GM12878 (cell line): ENCODE results near the gene GLIPR2.

Experiments used
- EED ChIP-seq: sonication (generic); IDR thresholded peaks from 2 replicates; pipeline ENCODE4 v1.6.1; 2016; ENCODE audit warnings: antibody characterized with exemption, low read depth
- GABPA ChIP-seq: IDR thresholded peaks from 2 replicates; pipeline ENCODE4 v1.6.1; 2014; ENCODE audit warnings: antibody characterized with exemption, low read depth, mild to moderate bottlenecking, inconsistent platforms
- MYC ChIP-seq: IDR thresholded peaks from 2 replicates; pipeline ENCODE4 v1.6.1; 2011; ENCODE audit warnings: mild to moderate bottlenecking, low read length, moderate library complexity, inconsistent platforms; ENCODE audit not compliant: insufficient read depth, insufficient replicate concordance, insufficient read length, severe bottlenecking
- POLR2A ChIP-seq: IDR thresholded peaks from 2 replicates; pipeline ENCODE4 v1.6.1; 2011; ENCODE audit warnings: low read depth, mild to moderate bottlenecking, low read length
- RAD21 ChIP-seq: IDR thresholded peaks from 2 replicates; pipeline ENCODE4 v1.6.1; 2011; ENCODE audit warnings: mild to moderate bottlenecking, low read depth, low read length, moderate library complexity; ENCODE audit not compliant: insufficient read depth
- RFX5 ChIP-seq: IDR thresholded peaks from 2 replicates; pipeline ENCODE4 v1.6.1; 2011; ENCODE audit warnings: low read depth, low read length, improper control_type of control experiment
- TCF12 ChIP-seq: IDR thresholded peaks from 2 replicates; pipeline ENCODE4 v1.6.1; 2011; ENCODE audit warnings: low read depth, mild to moderate bottlenecking, low read length
- YY1 ChIP-seq: IDR thresholded peaks from 2 replicates; pipeline ENCODE4 v1.6.1; 2011; ENCODE audit warnings: low read depth, mild to moderate bottlenecking, low read length
- TF ChIP-seq, protein P1 (sequence below): fragments of 450-650 bp; formaldehyde crosslinking; IDR thresholded peaks from 2 replicates; pipeline ENCODE4 v1.4.0; 2022; ENCODE audit warnings: mild to moderate bottlenecking, moderate library complexity
- TF ChIP-seq, protein P2 (sequence below), 3 experiments: IDR thresholded peaks in 2 of 3; conservative IDR thresholded peaks in 1 of 3; 2 replicates each; pipeline ENCODE4 v1.5.1; 2011; ENCODE audit warnings: low read depth in 3 of 3, low read length in 3 of 3, mild to moderate bottlenecking in 3 of 3, control low read depth in 2 of 3, moderate library complexity in 2 of 3, inconsistent platforms in 1 of 3, mixed read lengths in 1 of 3; ENCODE audit not compliant: control insufficient read depth in 2 of 3, insufficient read depth in 1 of 3; ENCODE audit errors: extremely low read depth in 1 of 3
- TF ChIP-seq, protein P3 (sequence below): IDR thresholded peaks from 2 replicates; pipeline ENCODE4 v1.6.1; 2012; ENCODE audit warnings: mild to moderate bottlenecking, low read depth, low read length

DNA sequence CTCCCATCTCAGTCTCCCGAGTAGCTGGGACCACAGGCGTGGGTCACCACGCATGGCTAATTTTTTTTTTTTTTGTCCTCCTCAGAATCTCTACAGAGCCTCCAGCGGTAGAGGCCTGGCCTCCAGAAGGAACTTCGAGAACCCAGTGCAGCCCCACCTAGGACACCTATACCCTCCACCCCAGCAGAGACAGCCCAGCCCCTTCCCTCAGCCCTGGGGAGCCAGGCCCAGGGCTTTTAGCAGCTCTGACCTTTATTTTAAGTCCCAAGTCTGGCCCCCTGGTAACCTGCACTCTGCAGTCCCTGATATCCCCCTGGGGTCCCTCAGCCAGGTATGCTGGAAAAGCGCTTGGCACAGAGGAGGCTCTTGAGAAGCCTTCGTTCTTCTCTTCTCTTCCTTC lies 5.2 kb downstream of the GLIPR2 start:
- TF ChIP-seq MYC: no peak
- TF ChIP-seq, protein P1, sequence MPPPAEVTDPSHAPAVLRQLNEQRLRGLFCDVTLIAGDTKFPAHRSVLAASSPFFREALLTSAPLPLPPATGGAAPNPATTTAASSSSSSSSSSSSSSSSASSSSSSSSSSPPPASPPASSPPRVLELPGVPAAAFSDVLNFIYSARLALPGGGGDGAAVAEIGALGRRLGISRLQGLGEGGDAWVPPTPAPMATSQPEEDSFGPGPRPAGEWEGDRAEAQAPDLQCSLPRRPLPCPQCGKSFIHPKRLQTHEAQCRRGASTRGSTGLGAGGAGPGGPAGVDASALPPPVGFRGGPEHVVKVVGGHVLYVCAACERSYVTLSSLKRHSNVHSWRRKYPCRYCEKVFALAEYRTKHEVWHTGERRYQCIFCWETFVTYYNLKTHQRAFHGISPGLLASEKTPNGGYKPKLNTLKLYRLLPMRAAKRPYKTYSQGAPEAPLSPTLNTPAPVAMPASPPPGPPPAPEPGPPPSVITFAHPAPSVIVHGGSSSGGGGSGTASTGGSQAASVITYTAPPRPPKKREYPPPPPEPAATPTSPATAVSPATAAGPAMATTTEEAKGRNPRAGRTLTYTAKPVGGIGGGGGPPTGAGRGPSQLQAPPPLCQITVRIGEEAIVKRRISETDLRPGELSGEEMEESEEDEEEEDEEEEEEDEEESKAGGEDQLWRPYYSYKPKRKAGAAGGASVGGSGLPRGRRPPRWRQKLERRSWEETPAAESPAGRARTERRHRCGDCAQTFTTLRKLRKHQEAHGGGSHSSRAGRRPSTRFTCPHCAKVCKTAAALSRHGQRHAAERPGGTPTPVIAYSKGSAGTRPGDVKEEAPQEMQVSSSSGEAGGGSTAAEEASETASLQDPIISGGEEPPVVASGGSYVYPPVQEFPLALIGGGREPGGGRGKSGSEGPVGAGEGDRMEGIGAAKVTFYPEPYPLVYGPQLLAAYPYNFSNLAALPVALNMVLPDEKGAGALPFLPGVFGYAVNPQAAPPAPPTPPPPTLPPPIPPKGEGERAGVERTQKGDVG (CRISPR knock-in tag): no peak
- TF ChIP-seq POLR2A: no peak
- TF ChIP-seq, protein P2, sequence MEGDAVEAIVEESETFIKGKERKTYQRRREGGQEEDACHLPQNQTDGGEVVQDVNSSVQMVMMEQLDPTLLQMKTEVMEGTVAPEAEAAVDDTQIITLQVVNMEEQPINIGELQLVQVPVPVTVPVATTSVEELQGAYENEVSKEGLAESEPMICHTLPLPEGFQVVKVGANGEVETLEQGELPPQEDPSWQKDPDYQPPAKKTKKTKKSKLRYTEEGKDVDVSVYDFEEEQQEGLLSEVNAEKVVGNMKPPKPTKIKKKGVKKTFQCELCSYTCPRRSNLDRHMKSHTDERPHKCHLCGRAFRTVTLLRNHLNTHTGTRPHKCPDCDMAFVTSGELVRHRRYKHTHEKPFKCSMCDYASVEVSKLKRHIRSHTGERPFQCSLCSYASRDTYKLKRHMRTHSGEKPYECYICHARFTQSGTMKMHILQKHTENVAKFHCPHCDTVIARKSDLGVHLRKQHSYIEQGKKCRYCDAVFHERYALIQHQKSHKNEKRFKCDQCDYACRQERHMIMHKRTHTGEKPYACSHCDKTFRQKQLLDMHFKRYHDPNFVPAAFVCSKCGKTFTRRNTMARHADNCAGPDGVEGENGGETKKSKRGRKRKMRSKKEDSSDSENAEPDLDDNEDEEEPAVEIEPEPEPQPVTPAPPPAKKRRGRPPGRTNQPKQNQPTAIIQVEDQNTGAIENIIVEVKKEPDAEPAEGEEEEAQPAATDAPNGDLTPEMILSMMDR (IDR thresholded peaks at IDR 0.05 in 2 of 3, conservative IDR thresholded peaks at IDR 0.05 in 1 of 3; ENCODE audit: control insufficient read depth in 2 of 3, extremely low read depth in 1 of 3, insufficient read depth in 1 of 3, low read depth in 3 of 3, low read length in 3 of 3): no peak
- no peak for TF ChIP-seq RFX5
- TF ChIP-seq RAD21: no peak
- no peak for TF ChIP-seq GABPA
- no peak for TF ChIP-seq EED
- TF ChIP-seq YY1: no peak
- no peak for TF ChIP-seq TCF12
- TF ChIP-seq, protein P3, sequence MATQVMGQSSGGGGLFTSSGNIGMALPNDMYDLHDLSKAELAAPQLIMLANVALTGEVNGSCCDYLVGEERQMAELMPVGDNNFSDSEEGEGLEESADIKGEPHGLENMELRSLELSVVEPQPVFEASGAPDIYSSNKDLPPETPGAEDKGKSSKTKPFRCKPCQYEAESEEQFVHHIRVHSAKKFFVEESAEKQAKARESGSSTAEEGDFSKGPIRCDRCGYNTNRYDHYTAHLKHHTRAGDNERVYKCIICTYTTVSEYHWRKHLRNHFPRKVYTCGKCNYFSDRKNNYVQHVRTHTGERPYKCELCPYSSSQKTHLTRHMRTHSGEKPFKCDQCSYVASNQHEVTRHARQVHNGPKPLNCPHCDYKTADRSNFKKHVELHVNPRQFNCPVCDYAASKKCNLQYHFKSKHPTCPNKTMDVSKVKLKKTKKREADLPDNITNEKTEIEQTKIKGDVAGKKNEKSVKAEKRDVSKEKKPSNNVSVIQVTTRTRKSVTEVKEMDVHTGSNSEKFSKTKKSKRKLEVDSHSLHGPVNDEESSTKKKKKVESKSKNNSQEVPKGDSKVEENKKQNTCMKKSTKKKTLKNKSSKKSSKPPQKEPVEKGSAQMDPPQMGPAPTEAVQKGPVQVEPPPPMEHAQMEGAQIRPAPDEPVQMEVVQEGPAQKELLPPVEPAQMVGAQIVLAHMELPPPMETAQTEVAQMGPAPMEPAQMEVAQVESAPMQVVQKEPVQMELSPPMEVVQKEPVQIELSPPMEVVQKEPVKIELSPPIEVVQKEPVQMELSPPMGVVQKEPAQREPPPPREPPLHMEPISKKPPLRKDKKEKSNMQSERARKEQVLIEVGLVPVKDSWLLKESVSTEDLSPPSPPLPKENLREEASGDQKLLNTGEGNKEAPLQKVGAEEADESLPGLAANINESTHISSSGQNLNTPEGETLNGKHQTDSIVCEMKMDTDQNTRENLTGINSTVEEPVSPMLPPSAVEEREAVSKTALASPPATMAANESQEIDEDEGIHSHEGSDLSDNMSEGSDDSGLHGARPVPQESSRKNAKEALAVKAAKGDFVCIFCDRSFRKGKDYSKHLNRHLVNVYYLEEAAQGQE: no peak
